Retinal pigment epithelial cell (primary cell): ENCODE results near the gene PRDX3.

Experiments used
- DNase-seq: peaks from one replicate; pipeline ENCODE4 v3.0.0-alpha.2; 2010; ENCODE audit warnings: low read depth
- H3K4me3 ChIP-seq: 2 replicates; pipeline ENCODE4 v1.5.1; 2011; ENCODE audit warnings: mild to moderate bottlenecking, low read length, control low read depth, moderate library complexity
- CTCF ChIP-seq: conservative IDR thresholded peaks from 2 replicates; pipeline ENCODE4 v1.5.1; 2011; ENCODE audit warnings: low read depth, low read length, control low read depth, inconsistent platforms

Gene PRDX3

DNA sequence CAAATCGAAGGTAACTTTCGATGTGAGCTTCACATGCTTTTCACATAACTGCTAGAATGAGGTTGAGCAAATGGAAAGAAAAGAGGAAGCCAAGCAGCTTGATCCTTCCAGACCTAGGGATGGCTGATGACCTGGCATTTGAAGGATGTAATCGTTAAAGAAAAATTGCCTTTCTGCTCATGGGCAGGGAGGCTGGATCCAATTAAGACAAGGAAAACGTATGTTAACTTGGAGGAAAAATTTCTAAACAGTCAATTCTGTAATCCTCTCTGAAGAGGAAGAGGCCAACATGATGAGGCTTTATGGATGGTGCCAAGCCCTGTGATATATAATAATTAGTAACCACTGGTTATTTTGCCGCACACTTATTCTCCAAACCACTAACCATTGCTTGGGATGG, 41.3 kb upstream of the PRDX3 start:
- TF ChIP-seq CTCF: no peak
- DNase-seq: no peak
- no peak overlapping the region for H3K4me3 ChIP-seq

DNA sequence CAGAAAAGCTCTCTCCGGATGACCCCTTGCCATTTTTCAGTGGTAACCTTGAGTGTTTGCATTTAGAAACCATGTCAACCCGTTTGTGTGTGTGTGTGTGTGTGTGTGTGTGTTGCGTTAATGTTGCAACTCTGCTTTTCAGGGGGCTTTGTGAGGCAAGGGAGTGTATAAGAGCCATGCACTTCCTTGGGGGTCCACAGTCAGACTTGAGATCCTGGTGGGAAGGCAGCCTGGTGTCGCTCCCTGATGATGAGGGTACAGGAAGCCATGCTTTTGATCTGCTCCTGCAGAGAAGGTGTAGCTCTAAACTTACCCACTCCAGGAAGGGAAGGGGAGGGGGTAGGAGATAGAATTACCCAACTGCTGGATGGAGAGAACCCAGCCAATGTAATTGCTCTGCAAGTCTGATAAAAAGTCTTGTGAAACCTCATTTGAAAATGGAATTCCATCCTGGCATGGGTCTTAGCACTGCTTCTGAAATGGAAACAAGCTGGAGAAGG, 39.4 kb upstream of the PRDX3 start:
- no peak for TF ChIP-seq CTCF
- no peak for DNase-seq
- no peak overlapping the region for H3K4me3 ChIP-seq

GRCh38 chr10:119217401-119217800, 38.8 kb upstream of the PRDX3 start:
- no peak for TF ChIP-seq CTCF
- no peak for DNase-seq
- H3K4me3 ChIP-seq: no peak overlapping the region

- DNase-seq: no peak
- no peak for TF ChIP-seq CTCF
- no peak overlapping the region for H3K4me3 ChIP-seq
Observed at GRCh38 chr10:119216127-119216526, 37.5 kb upstream of the PRDX3 start.

DNA sequence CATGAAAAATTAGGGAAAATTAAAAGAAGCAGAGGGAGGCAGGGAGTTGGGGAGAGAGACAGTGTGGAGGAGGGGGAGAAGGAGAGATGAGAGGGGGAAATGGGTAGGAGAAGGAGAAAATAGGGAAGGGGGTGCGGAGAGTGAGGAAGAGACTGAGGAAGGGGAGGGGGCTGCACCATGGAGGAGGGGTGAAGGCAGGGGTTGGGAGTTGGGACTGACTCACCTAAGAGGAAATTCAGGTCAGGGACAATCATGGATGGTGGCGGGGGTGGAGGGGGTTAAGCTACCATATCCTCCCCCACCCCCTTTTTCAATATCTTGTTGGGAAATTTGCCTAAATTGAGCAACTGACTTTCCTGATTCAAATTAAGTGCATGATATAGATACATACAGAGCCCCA, 36.8 kb upstream of the PRDX3 start:
- no peak for TF ChIP-seq CTCF
- no peak for DNase-seq
- no peak overlapping the region for H3K4me3 ChIP-seq

- H3K4me3 ChIP-seq: no peak overlapping the region
- no peak for TF ChIP-seq CTCF
- DNase-seq: no peak
Observed at GRCh38 chr10:119211625-119212441, 33.2 kb upstream of the PRDX3 start.

GRCh38 chr10:119211176-119211575, 32.6 kb upstream of the PRDX3 start:
- no peak for DNase-seq
- TF ChIP-seq CTCF: no peak
- H3K4me3 ChIP-seq: no peak overlapping the region
